NCI-H446 treated with DMSO at 0.1 percent for 48 hours (cell line): Measurements from ENCODE around the gene AGAP1.

Experiments
- DNase-seq: peaks from one replicate; lab custom pipeline; 2025; lab: John Stamatoyannopoulos, UW

Gene AGAP1

GRCh38 chr2:235999011-235999410 is 505.2 kb downstream of the AGAP1 start:
- no peak for DNase-seq

- no peak for DNase-seq
Measured at GRCh38 chr2:236001166-236001828, 507.5 kb downstream of the AGAP1 start.

- no peak for DNase-seq
Measured at GRCh38 chr2:236001854-236002253, 508.0 kb downstream of the AGAP1 start.

GRCh38 chr2:236008006-236008405 is 514.2 kb downstream of the AGAP1 start:
- DNase-seq = no peak

GRCh38 chr2:236008857-236009256 is 515.0 kb downstream of the AGAP1 start:
- no peak for DNase-seq

GRCh38 chr2:236010920-236011685 is 517.3 kb downstream of the AGAP1 start:
- DNase-seq = no peak

- no peak for DNase-seq
Measured at GRCh38 chr2:236012155-236012554, 518.3 kb downstream of the AGAP1 start.

- no peak for DNase-seq
Measured at GRCh38 chr2:236014408-236015131, 520.7 kb downstream of the AGAP1 start.

GRCh38 chr2:236015171-236015570 is 521.3 kb downstream of the AGAP1 start:
- DNase-seq = no peak

- DNase-seq = no peak
Measured at GRCh38 chr2:236016496-236016895, 522.7 kb downstream of the AGAP1 start.

- no peak for DNase-seq
Measured at GRCh38 chr2:236017446-236017845, 523.6 kb downstream of the AGAP1 start.

GRCh38 chr2:236019434-236019833 is 525.6 kb downstream of the AGAP1 start:
- no peak for DNase-seq

GRCh38 chr2:236021499-236022057 is 527.7 kb downstream of the AGAP1 start:
- no peak for DNase-seq

GRCh38 chr2:236022128-236022527 is 528.3 kb downstream of the AGAP1 start:
- no peak for DNase-seq

- no peak for DNase-seq
Measured at GRCh38 chr2:236025892-236026291, 532.0 kb downstream of the AGAP1 start.

GRCh38 chr2:236026841-236027240 is 533.0 kb downstream of the AGAP1 start:
- DNase-seq = no peak

- no peak for DNase-seq
Measured at GRCh38 chr2:236028066-236028465, 534.2 kb downstream of the AGAP1 start.

GRCh38 chr2:236033462-236033861 is 539.6 kb downstream of the AGAP1 start:
- DNase-seq = no peak

GRCh38 chr2:236034974-236035373 is 541.1 kb downstream of the AGAP1 start:
- DNase-seq = no peak

GRCh38 chr2:236036045-236036444 is 542.2 kb downstream of the AGAP1 start:
- DNase-seq = no peak

GRCh38 chr2:236038096-236038495 is 544.3 kb downstream of the AGAP1 start:
- DNase-seq = no peak

GRCh38 chr2:236040600-236041328 is 546.9 kb downstream of the AGAP1 start:
- DNase-seq = no peak
